HG02870 (cell line): ENCODE data around the gene LGALS4.
"Not testable (repeated sequence)": the region's sequence is repeated elsewhere in the genome, so short reads cannot be mapped to it uniquely, and the experiment has no call there.

Experiments used
- ATAC-seq: cut with Tn5 transposase; IDR thresholded peaks from one replicate; pipeline ENCODE4 v1.9.1; 2021; ENCODE audit warnings: mild to moderate bottlenecking, moderate library complexity; ENCODE audit not compliant: unreplicated experiment

LGALS4 gene

GRCh38 chr19:38821230-38821825, 8.6 kb upstream of the LGALS4 start:
- ATAC-seq = not testable (repeated sequence)

- ATAC-seq = no peak
Observed at GRCh38 chr19:38819231-38819920, 6.6 kb upstream of the LGALS4 start.

- ATAC-seq = no peak
Observed at GRCh38 chr19:38817081-38817480, 4.3 kb upstream of the LGALS4 start.

- no peak for ATAC-seq
Observed at GRCh38 chr19:38816131-38816750, 3.5 kb upstream of the LGALS4 start.

- ATAC-seq = no peak
Observed at GRCh38 chr19:38815059-38816001, 2.6 kb upstream of the LGALS4 start.

- ATAC-seq = not testable (repeated sequence)
Observed at GRCh38 chr19:38813932-38814331, 1.2 kb upstream of the LGALS4 start.

GRCh38 chr19:38813323-38813722, 578 bp upstream of the LGALS4 start:
- ATAC-seq = no peak

GRCh38 chr19:38812009-38812840, 520 bp downstream of the LGALS4 start:
- no peak for ATAC-seq

- ATAC-seq = no peak
Observed at GRCh38 chr19:38809592-38810252, 3.0 kb downstream of the LGALS4 start.

GRCh38 chr19:38808741-38809140, 4.0 kb downstream of the LGALS4 start:
- no peak for ATAC-seq

- ATAC-seq = not testable (repeated sequence)
Observed at GRCh38 chr19:38807374-38808098, 5.2 kb downstream of the LGALS4 start.

- no peak for ATAC-seq
Observed at GRCh38 chr19:38806371-38806770, 6.4 kb downstream of the LGALS4 start.

GRCh38 chr19:38805180-38805579, 7.6 kb downstream of the LGALS4 start:
- ATAC-seq = no peak

GRCh38 chr19:38803543-38803942, 9.2 kb downstream of the LGALS4 start:
- no peak for ATAC-seq

GRCh38 chr19:38801359-38802095, 11.2 kb downstream of the LGALS4 start:
- no peak for ATAC-seq

- ATAC-seq = no peak
Observed at GRCh38 chr19:38800577-38801347, 12.0 kb downstream of the LGALS4 start.

- no peak for ATAC-seq
Observed at GRCh38 chr19:38799104-38799503, 13.6 kb downstream of the LGALS4 start.

GRCh38 chr19:38797781-38798180, 15.0 kb downstream of the LGALS4 start:
- ATAC-seq = not testable (repeated sequence)
